ENCODE data around the gene CSTB.

The CSTB gene

DNA sequence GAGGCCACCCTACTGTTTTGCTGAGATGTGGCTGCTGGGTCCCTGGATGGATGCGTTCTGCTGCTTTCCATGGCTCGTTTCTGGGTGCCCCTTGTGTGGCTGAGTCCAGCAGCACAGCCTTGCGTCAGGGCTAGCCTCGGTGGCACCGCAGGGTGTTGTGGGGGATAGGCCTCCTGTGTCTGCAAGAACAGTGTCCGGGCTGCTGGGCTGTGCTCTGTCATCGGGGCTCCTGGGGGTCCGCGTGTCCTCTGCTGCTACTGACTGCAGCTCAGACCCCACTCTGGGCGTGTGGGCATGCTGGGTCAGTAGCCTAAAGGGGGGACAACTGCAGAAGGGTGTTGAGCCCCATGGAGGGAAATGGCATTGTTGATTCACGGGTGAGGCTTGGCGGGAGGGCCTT lies 18.2 kb upstream of the CSTB start:
- no peak overlapping the region for H3K27ac ChIP-seq
- TF ChIP-seq, protein P1, sequence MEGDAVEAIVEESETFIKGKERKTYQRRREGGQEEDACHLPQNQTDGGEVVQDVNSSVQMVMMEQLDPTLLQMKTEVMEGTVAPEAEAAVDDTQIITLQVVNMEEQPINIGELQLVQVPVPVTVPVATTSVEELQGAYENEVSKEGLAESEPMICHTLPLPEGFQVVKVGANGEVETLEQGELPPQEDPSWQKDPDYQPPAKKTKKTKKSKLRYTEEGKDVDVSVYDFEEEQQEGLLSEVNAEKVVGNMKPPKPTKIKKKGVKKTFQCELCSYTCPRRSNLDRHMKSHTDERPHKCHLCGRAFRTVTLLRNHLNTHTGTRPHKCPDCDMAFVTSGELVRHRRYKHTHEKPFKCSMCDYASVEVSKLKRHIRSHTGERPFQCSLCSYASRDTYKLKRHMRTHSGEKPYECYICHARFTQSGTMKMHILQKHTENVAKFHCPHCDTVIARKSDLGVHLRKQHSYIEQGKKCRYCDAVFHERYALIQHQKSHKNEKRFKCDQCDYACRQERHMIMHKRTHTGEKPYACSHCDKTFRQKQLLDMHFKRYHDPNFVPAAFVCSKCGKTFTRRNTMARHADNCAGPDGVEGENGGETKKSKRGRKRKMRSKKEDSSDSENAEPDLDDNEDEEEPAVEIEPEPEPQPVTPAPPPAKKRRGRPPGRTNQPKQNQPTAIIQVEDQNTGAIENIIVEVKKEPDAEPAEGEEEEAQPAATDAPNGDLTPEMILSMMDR (conservative IDR thresholded peaks at IDR 0.05), result no peak

DNA sequence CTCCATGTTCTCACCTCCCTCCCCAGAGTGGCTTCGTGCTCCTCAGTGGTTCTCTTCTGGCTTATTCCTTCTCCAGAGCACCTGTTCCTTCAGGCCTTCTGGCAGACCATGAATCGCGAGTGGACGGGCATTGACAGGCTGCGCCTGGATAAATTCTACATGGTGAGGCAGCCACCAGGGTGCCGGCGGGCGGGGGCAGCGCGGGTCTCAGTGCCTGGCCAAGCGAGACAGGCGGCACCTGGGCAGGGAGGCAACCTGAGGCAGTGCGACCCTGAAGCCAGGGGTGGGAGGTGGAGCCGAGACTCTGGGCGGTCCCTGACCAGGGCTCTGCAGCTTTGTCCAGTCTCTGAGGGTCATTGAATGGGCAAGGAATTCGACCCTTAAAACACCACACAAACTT lies 17.1 kb upstream of the CSTB start:
- no peak overlapping the region for H3K27ac ChIP-seq

DNA sequence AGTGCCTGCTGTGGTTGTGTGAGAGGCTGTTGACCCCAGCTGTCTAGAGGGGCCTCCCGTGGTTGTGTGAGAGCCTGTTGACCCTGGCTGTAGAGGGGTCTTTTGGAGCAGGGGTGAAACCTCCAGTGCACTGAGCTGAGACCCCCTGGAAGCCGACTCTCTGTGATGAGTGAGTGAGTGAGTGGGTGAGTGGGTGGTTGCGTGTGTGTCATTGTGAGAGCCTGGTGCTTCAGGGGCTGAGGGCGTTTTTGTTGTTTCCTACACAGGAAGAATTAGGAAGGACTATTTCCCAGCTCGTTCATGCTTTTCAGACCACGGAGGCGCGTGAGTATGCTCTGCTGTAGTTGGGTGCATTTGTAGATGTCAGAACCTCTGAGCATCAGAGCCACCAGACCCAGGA lies 16.3 kb upstream of the CSTB start:
- H3K27ac ChIP-seq, result no peak overlapping the region
- TF ChIP-seq, protein P1 (conservative IDR thresholded peaks at IDR 0.05), result no peak

More for the DNA sequence above, 17.1 kb upstream of the CSTB start:
- TF ChIP-seq, protein P1 (conservative IDR thresholded peaks at IDR 0.05), result no peak

DNA sequence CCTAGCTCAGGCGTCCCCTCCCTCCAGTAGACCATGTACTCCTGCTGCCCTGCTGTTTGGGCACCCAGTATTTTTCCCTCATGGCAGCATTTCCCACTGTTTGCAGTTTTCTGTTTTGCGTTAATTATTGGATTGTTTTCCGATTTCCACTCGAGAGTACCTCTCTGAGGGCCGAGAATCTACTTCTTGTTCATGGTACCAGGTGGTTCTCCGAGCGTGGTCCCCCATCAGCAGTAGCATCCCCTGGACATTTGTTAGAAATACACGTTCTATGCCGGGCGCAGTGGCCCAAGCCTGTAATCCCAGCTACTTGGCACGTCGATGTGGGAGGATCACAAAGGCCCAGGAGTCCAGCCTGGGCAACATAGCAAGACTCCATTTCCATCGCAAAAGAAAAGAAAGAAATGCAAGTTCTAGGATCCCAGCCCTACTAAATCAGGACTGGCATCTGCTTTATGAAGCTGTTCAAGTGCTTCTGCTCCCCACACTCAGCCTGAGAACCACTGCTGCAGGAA lies 14.0 kb upstream of the CSTB start:
- TF ChIP-seq, protein P1 (conservative IDR thresholded peaks at IDR 0.05), result no peak
- peak overlapping the region; percentile 91 for H3K27ac ChIP-seq

- TF ChIP-seq, protein P1 (conservative IDR thresholded peaks at IDR 0.05), result peak; percentile 100
- H3K27ac ChIP-seq, result peak within 1 kb of the TSS; percentile 91
Observed at GRCh38 chr21:43789276-43790009, 13.3 kb upstream of the CSTB start, which contains the start of gene RRP1. TSS of gene RRP1 (plus strand) at chr21:43789577. CDS start at chr21:43789630, 53 bp downstream.

- no peak overlapping the region for H3K27ac ChIP-seq
- TF ChIP-seq, protein P1 (conservative IDR thresholded peaks at IDR 0.05), result no peak
Observed at GRCh38 chr21:43786807-43787440, 10.8 kb upstream of the CSTB start.

DNA sequence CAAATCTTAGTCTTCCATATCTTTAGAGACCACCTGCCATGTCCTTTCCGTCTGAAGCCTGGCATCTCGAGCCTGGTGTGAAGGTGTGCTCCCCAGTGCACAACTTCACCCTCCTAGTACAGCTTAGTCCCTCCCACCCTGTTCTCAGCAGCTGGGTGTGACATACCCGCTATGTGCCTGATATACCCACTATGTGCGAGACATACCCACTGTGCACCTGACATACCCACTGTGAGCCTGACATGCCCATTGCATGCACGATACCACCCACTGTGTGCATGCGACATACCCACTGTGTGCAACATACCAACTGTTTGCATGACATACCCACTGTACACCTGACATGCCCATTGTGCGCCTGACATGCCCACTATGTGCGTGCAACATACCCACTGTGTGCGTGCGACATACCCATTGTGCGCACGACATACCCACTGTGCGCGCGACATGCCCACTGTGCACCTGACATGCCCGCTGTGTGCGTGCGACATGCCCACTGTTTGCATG lies 10.2 kb upstream of the CSTB start:
- H3K27ac ChIP-seq, result no peak overlapping the region

More for the DNA sequence above, 10.2 kb upstream of the CSTB start:
- TF ChIP-seq, protein P1 (conservative IDR thresholded peaks at IDR 0.05), result no peak

Data from VCaP (cell line).